Panc1 (cell line): ENCODE results near the gene OR56B1. TPM values are rescaled to one million over a fixed set of nuclear protein-coding genes. Genes with fewer than 3 reads are reported as not detected.

Experiments
- ATAC-seq: fragments of 200-7000 bp; cut with Tn5 transposase; 2 replicates; pipeline ENCODE4 v1.9.1; 2020; ENCODE audit warnings: mild to moderate bottlenecking, moderate library complexity
- BruUV-seq: library from RNA; stranded (reverse); fragments of 400-500 nt; replicated peaks from 2 replicates; lab custom pipeline; 2021; lab: Mats Ljungman, UMichigan
- CTCF ChIA-PET: fragments of 300-600 bp; sonication (Branson Sonifier 250); formaldehyde crosslinking; loops from one replicate; lab custom pipeline; 2022; ENCODE audit warnings: antibody characterized with exemption; lab: Charles Lee
- POLR2A ChIA-PET: fragments of 300-600 bp; sonication (Branson Sonifier 250); formaldehyde crosslinking; loops from one replicate; lab custom pipeline; 2022; ENCODE audit warnings: antibody characterized with exemption; lab: Charles Lee
- DNase-seq: peaks from one replicate; pipeline ENCODE4 v3.0.0-alpha.2; 2010; ENCODE audit warnings: low read depth, low spot score
- H3K27ac ChIP-seq: 2 replicates; pipeline ENCODE4 v1.5.1; 2011; ENCODE audit warnings: mild to moderate bottlenecking, low read length, inconsistent platforms
- H3K27me3 ChIP-seq: fragments of 200-500 bp; sonication (Bioruptor generic); 2 replicates; pipeline ENCODE4 v1.6.0; 2014; ENCODE audit warnings: low read length, inconsistent platforms; ENCODE audit not compliant: control insufficient read depth, insufficient read depth
- H3K36me3 ChIP-seq: fragments of 200-500 bp; sonication (Bioruptor generic); 2 replicates; pipeline ENCODE4 v1.5.1; 2014; ENCODE audit warnings: inconsistent platforms, mild to moderate bottlenecking, low read length, moderate library complexity; ENCODE audit not compliant: control insufficient read depth, insufficient read depth
- H3K4me1 ChIP-seq: 2 replicates; pipeline ENCODE4 v1.5.1; 2011; ENCODE audit warnings: inconsistent platforms, mild to moderate bottlenecking, low read length, moderate library complexity; ENCODE audit not compliant: control insufficient read depth, insufficient read depth
- H3K4me3 ChIP-seq, 2 experiments: 2 replicates each; pipeline ENCODE4 v1.5.1; 2011 to 2012; ENCODE audit warnings: low read depth in 2 of 2, low read length in 2 of 2, mild to moderate bottlenecking in 2 of 2, inconsistent platforms in 1 of 2, moderate library complexity in 1 of 2
- H3K9me3 ChIP-seq: fragments of 200-500 bp; sonication (Bioruptor generic); 2 replicates; pipeline ENCODE4 v1.5.1; 2014; ENCODE audit warnings: low read depth, mild to moderate bottlenecking, inconsistent platforms, low read length, moderate library complexity; ENCODE audit not compliant: control insufficient read depth, insufficient read depth
- POLR2AphosphoS5 ChIP-seq: IDR thresholded peaks from 2 replicates; pipeline ENCODE4 v1.6.1; 2012; ENCODE audit warnings: mild to moderate bottlenecking, low read depth, low read length, moderate library complexity
- REST ChIP-seq, 2 experiments: IDR thresholded peaks; 2 replicates each; pipeline ENCODE4 v1.6.1; 2011 to 2012; ENCODE audit warnings: low read depth in 2 of 2, control low read depth in 1 of 2, low read length in 1 of 2, mild to moderate bottlenecking in 1 of 2, moderate library complexity in 1 of 2; ENCODE audit not compliant: insufficient read depth in 1 of 2
- SIN3A ChIP-seq: IDR thresholded peaks from 2 replicates; pipeline ENCODE4 v1.6.1; 2012; ENCODE audit warnings: low read depth, mild to moderate bottlenecking, low read length, moderate library complexity, borderline replicate concordance; ENCODE audit not compliant: insufficient read depth
- TCF7L2 ChIP-seq: IDR thresholded peaks from 2 replicates; pipeline ENCODE4 v1.6.1; 2011; ENCODE audit warnings: mild to moderate bottlenecking, low read depth, low read length, inconsistent platforms
- in situ Hi-C: cut with HindIII; loops from 2 replicates; pipeline ENCODE4 v1.10.0; 2016; ENCODE audit warnings: low sequenced_read_pairs, low pct_unique_long_range_greater_than_20kb
- intact Hi-C: fragments of 100-400 bp; cut with micrococcal nuclease; formaldehyde crosslinking; loops from one replicate; pipeline ENCODE4 v1.10.0; 2022; ENCODE audit not compliant: unreplicated experiment
- total RNA-seq: library from RNA; stranded (reverse); gene quantifications from one replicate; pipeline ENCODE4 v1.2.1, GENCODE V29; 2021; ENCODE audit not compliant: unreplicated experiment
- TF ChIP-seq, protein P1 (sequence below): fragments of 450-650 bp; IDR thresholded peaks from 2 replicates; pipeline ENCODE4 v1.5.1; 2017; ENCODE audit warnings: mild to moderate bottlenecking

OR56B1 gene
- total RNA-seq, 1 experiment from 2014 or later = not detected

DNA sequence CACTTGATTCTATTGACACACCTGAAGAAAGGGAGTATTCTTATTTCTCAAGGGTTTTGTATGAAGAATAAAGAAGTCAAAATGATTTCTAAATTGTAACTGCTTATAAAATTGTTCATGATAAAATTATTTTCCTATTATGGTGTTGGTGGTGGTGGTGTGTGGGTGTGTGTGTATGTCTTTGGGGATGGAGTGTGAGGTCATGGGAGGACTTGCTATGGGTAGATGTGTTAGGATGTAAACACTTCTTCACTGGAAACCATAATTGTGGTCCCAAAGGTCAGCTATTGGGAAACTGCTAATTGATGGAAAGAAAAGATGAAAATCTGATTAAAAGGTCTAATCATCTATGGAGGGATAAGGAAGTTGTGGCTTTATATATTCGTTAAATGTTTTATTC, 41.6 kb upstream of the OR56B1 start:
- ChIA-PET POLR2A (interaction anchor here (0.6 kb wide), 1 partner anchor 366 kb away, joined by 3 read pairs; no protein-coding TSS in a partner anchor), CTCF (interaction anchor here (0.6 kb wide), 1 partner anchor 322 kb away, joined by 4 read pairs; no protein-coding TSS in a partner anchor)
- in situ Hi-C loops = no loop called here

DNA sequence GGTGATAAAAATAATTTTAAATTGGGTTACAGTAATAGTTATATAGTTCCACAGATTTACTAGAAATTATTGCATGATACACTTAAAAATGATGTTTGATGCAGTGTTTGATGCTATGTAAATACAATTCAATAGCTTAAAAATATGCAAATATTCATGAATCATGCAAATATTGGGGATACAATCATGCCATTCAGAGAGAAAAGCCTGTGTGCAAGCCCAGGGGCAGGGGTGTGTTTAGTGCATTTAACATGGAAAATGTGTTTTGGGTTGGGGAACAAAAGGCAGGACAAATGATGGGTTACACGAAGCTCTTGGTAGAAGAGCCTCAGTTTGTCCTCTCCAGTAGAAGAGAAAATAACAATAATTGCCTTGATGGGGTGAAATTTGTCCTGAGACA, 40.7 kb upstream of the OR56B1 start:
- in situ Hi-C loops (no loop called here), intact Hi-C loops (no loop called here)
- Histone ChIP-seq H3K4me1 (no peaks in the 10 kb centered on the region), H3K36me3 (no peaks in the 10 kb centered on the region), H3K9me3 (no peaks in the 10 kb centered on the region), H3K4me3 (no peak overlapping the region), H3K27me3 (peaks cover 10% of the 10 kb centered on the region), H3K27ac (no peak overlapping the region)
- ChIA-PET CTCF (interaction anchor here (0.6 kb wide), 1 partner anchor 323 kb away, joined by 4 read pairs; no protein-coding TSS in a partner anchor), POLR2A (no interaction called here)
- no peak for ATAC-seq
- DNase-seq = no peak
- no peak for TF ChIP-seq TCF7L2
- TF ChIP-seq REST (IDR thresholded peaks at IDR 0.05; ENCODE audit: insufficient read depth in 1 of 2, low read depth in 2 of 2, low read length in 1 of 2) = no peak
- TF ChIP-seq, protein P1, sequence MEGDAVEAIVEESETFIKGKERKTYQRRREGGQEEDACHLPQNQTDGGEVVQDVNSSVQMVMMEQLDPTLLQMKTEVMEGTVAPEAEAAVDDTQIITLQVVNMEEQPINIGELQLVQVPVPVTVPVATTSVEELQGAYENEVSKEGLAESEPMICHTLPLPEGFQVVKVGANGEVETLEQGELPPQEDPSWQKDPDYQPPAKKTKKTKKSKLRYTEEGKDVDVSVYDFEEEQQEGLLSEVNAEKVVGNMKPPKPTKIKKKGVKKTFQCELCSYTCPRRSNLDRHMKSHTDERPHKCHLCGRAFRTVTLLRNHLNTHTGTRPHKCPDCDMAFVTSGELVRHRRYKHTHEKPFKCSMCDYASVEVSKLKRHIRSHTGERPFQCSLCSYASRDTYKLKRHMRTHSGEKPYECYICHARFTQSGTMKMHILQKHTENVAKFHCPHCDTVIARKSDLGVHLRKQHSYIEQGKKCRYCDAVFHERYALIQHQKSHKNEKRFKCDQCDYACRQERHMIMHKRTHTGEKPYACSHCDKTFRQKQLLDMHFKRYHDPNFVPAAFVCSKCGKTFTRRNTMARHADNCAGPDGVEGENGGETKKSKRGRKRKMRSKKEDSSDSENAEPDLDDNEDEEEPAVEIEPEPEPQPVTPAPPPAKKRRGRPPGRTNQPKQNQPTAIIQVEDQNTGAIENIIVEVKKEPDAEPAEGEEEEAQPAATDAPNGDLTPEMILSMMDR = no peak
- no peak for TF ChIP-seq SIN3A
- no peak for TF ChIP-seq POLR2AphosphoS5
- BruUV-seq = no TSS peak

More for the DNA sequence above, 41.6 kb upstream of the OR56B1 start:
- DNase-seq (no peak), ATAC-seq (no peak)
- no peak overlapping the region for H3K27ac ChIP-seq
- no peak overlapping the region for H3K4me3 ChIP-seq
- BruUV-seq = no TSS peak
- intact Hi-C loops = no loop called here
- H3K9me3 ChIP-seq = no peaks in the 10 kb centered on the region
- H3K27me3 ChIP-seq = peaks cover 10% of the 10 kb centered on the region
- TF ChIP-seq REST (IDR thresholded peaks at IDR 0.05; ENCODE audit: insufficient read depth in 1 of 2, low read depth in 2 of 2, low read length in 1 of 2) = no peak
- TF ChIP-seq TCF7L2 = no peak
- TF ChIP-seq, protein P1 = no peak
- TF ChIP-seq SIN3A = no peak
- TF ChIP-seq POLR2AphosphoS5 = no peak
- no peaks in the 10 kb centered on the region for H3K36me3 ChIP-seq
- H3K4me1 ChIP-seq = no peaks in the 10 kb centered on the region
